GM21737 (cell line): Measurements from ENCODE around the gene NT5C3B.
A peak's percentile ranks its signal among the peaks of the same experiment; 100 is the strongest.
"Not testable (repeated sequence)": the region's sequence is repeated elsewhere in the genome, so short reads cannot be mapped to it uniquely, and the experiment has no call there.

ENCODE experiments used
- ATAC-seq: cut with Tn5 transposase; IDR thresholded peaks from one replicate; pipeline ENCODE4 v1.9.1; 2021; ENCODE audit warnings: mild to moderate bottlenecking, moderate library complexity; ENCODE audit not compliant: unreplicated experiment

NT5C3B gene

GRCh38 chr17:41835800-41836549 is at the start of gene NT5C3B:
Gene NT5C3B, minus strand, starts transcription at chr17:41836232. Its CDS starts 39 bp downstream, at chr17:41836193.
- ATAC-seq = no peak

GRCh38 chr17:41885733-41886132 is 49.7 kb upstream of the NT5C3B start:
- no peak for ATAC-seq

GRCh38 chr17:41882756-41883155 is 46.7 kb upstream of the NT5C3B start:
- no peak for ATAC-seq

DNA sequence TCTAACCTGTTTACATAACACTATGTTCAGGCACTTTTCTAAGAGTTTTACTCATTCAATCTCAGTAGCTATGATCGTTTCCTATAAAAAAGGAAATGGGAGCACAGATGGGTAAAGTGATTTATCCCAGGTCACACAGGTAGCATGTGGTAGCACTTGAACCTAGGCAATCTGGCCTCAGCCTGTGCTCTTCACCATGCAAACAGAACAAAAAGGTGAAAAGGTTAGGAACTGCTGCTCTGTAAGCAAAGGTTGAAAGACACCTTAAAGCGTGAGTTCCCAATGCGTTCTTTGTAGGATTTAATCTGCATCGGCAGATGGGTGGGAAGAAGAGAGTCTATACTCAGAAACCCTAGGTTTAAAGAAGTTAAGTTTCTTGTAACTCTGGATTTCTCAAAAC is 44.1 kb upstream of the NT5C3B start:
- no peak for ATAC-seq

GRCh38 chr17:41874293-41874670 is 38.2 kb upstream of the NT5C3B start:
- not testable (repeated sequence) for ATAC-seq

DNA sequence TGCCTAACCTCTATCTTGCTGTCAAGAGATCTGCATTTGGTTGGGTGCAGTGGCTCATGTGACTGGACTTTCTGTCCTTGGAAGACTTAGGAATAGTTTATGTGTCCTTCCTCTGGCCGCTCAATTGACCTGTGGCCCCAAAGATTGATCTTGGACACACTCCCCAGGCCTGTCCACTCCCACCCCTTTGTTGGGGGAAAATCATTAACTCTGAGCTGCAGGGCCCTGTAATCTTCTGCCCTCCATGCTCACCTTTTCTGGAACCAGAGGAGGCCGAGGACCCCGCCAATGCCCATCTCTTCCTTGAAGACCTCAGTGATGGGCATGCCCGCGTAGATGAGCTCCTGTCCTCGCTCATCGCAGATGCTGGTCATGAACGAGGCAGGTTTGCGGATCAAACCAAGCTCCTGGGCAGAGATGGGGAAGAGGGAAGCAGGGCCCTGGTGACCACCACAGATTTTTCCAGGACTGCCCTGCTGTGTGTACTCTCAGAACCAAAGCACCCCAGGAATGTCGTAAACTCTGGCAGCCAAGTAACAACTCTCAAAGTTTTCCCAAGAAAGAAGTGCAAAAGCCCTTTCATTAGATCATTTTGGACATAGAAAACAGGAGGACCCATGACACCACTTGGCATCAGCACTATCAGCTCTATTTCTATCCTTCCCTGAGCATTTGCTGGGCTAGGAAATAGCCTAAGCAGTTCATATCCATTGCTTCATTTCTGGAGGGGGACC is 37.7 kb upstream of the NT5C3B start:
- no peak for ATAC-seq

DNA sequence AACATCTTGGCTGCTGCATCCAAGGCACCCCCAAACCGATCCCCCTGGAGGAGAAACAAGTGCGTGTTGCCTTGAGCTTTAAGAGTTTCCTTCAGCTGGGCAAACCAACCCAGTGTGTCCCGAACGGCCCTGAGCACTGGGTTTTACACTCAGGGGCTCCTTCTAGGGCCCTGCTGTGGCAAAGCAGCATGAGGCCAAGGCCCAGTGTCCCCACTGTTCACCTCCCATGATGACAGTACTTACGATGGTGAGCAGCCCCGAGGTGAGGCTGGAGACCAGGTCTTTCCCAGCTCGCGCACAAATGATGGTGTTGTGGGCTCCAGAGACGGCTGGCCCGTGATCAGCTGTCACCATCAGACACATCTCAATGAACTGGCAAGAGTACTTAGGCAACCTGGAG is 35.8 kb upstream of the NT5C3B start:
- ATAC-seq = no peak

- ATAC-seq = no peak
Observed at GRCh38 chr17:41870627-41871026, 34.6 kb upstream of the NT5C3B start.

GRCh38 chr17:41870097-41870496 is 34.1 kb upstream of the NT5C3B start:
- ATAC-seq = no peak

DNA sequence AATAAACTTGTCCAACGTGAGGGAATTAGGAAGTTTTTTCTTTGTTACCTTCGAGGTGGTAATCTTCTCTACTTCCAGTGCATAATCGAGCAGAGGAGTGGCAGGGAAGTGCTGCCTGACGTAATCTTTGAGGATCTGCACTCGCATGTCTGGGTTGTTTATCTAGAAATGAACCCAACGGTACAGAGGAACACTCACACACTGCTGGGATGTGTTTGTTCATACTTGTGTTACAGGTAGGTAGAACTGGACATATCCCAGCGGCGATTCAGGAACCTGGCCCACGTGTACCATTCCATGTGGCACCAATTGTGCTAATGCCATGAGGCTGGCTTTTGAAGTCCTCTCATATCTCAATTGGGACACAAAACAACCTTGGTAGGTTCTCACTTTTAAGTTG is 33.4 kb upstream of the NT5C3B start:
- ATAC-seq = no peak

DNA sequence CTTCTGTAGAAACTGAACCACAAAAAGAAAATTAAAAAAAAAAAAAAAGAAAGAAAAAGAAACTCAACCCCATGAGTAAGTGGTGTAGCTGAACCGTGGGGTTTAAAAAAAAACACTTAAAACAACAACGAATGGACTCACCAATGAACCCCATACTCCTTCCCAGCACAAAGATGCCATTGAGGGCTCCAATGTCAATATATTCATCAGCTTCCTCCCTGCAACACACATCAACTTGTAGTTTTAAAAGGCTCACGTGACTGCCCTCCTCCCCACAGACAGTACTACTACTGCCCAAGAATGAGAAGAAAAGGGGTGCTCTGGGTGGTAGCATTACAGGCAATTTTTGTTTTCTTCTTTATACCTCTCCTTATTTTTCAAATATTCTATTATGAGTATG is 32.5 kb upstream of the NT5C3B start:
- no peak for ATAC-seq

- no peak for ATAC-seq
Observed at GRCh38 chr17:41865596-41865893, 29.5 kb upstream of the NT5C3B start.

GRCh38 chr17:41864836-41865595 is 29.0 kb upstream of the NT5C3B start, which contains the start of gene KLHL11:
Gene KLHL11, minus strand, starts transcription at chr17:41865423. Its CDS starts 53 bp downstream, at chr17:41865370.
- ATAC-seq = peak; percentile 84

- no peak for ATAC-seq
Observed at GRCh38 chr17:41864498-41864835, 28.4 kb upstream of the NT5C3B start.

DNA sequence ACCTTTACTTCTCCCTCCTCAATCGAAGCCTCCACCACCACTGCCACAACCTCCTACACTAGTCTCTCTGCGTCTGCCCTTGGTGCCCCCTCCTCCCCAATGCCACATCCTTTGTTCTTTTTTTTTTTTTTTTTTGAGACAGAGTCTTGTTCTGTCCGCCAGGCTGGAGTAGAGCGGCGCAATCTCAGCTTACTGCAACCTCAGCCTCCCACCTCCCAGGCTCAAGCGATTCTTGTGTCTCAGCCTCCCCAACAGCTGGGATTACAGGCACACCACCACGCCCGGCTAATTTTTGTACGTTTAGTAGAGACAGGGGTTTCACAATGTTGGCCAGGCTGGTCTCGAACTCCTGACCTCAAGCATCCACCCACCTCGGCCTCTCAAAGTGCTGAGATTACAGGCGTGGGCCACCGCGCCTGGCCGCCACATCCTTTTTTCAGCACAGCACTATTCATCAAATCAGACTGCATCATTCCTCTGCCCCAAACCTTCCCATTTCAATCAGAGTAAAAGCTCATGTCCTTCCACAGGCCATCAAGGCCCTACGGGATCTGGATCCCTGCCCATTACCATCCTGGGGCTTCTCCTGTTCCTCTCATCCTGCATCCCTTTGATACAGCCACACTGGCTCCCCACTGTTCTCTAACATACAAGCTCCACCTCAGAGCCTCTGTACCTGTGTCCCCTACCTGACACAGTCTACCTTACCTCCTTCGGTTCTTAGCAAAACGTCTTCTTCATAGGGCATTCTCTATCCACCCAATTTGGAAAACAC is 27.2 kb upstream of the NT5C3B start:
- no peak for ATAC-seq

DNA sequence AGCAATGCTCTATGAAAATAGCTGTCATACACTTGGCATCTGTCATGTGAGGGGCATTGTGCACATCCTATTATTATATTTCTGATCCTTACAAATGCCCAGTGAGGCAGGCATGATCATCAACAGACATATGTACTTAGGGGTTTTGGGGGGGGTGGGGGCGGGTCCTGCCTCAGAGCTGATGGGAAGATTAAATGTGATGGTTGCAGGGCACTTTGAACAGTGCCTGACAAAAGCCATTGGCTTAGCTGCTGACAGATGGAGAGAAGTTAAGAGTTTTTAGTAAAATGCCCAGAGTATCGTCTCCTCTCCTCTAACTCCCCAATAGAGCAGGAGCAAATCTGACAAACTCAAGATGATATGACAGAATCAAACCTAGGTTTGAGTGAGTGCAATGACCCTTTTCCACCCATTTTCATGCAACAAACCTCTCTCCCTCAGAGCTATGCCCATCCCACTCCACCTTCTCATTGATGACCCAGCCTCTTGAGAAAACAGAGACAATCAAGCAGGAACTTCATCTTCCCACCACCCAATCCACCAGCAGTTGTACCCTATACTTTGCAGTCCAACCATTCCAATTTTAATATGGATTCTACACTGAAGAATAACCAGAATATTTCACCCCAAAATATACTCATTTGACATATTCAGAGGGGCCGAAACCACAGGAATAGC is 24.4 kb upstream of the NT5C3B start:
- ATAC-seq = no peak

GRCh38 chr17:41851382-41851781 is 15.3 kb upstream of the NT5C3B start:
- ATAC-seq = not testable (repeated sequence)

DNA sequence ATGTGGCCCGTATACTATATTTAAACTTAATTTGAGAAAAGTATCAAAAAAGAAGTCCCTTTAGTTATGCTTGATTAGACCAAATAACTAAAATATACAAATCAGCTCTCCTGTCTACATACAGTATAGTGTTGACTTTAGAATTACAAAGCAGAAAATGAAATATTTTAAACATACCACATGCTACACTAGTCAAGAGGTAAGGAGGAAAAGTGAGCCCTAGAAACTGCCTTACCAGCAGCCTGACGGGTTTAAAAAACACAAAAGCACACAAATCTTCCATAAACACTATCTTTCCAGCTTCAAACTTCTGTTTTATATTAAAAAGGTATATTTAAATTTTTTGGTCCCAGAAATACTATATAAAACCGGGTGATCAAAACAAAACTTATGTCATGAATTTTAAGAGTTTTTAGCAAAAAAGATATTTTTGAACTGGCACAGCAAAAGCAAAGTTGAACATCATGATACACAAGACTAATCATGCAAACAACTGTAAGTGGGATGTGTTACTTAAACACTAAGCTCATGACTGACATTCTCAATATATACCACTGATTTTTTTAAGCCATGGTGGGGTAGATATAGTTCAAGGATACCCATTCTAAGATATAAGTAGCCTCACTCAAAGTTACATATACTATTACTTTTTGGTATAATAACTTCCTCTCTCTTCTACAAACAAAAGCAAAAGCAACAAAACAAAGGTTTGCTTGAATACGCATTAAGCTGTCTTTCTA is 13.4 kb upstream of the NT5C3B start:
- ATAC-seq = no peak

GRCh38 chr17:41848788-41849187 is 12.8 kb upstream of the NT5C3B start:
- no peak for ATAC-seq

DNA sequence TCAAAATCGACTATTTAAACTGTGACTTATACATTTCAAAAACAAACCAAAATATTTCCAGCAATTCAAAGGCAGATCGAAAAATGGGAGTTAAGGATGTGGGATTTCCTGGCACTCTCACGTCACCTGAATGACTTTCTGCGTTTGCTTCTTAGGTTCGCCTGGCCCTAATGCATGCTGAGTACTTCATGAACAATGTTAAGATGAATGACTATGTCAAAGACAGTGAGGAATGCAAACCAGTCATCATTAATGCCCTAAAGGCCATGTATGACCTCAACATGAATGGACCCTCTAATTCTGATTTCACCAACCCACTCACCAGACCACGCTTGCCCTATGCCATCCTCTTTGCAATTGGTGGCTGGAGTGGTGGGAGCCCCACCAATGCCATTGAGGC is 8.9 kb upstream of the NT5C3B start:
- no peak for ATAC-seq
